Measurements from ENCODE around the gene C3orf70.

Gene C3orf70

DNA sequence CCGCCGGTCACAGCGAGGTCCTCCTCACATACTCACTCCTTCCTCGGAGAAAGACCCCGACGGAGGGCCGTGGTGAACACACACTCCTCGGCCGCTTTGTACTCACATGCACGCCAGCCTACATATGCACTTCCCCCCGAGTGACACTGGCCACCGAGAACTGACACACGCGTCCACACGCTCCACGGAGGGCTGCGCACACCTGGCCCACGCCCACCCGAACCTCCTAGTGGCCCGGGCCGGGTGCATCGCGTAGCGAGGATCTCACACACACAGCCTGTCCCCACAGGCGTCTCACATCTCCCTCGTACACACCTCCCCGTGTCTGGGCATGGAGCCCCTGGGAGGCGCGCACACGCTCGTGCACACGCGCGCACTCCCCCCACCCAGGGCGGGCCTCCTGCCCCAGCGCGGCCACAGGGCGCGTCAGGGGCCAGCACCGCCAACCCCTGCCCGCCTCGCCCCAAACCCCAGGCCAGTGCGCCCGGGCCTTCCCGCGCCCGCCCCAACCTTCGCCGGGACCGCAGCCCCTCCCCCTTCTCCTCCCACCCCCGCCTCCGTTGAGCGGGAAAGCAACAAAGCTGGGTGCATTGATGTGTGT is 411 bp upstream of the C3orf70 start:
- no peak for TF ChIP-seq CTCF (IDR thresholded peaks at IDR 0.05; ENCODE audit: borderline replicate concordance, control extremely low read depth, extremely low read depth, insufficient read depth, missing control alignments)
- peak; percentile 60 for DNase-seq (ENCODE audit: low spot score)
- in situ Hi-C loops (cut with MboI; ENCODE audit: low sequenced_read_pairs, unreplicated experiment) = no loop called here

DNA sequence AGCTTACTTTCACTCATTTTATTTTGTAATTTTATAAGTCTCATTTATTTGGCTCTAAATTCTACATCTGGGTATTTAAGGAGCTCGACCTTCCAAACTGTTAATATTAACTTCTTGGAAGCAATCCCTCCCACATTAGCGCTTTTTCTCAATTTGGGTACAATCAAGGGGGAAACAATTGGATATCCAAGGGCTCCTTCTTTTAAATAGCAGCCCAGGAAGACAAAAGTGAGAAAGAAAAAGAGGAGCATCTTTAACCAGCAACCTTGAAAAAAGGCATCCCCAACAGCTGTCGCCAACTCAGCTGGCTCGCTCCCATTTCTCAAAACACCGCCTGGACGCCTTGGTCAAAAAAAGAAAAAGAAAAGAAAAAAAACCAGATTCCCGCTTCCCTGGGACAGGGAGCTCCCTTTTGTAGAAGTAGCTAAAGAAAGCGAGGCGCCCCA is 873 bp downstream of the C3orf70 start:
- no peak for DNase-seq (ENCODE audit: low spot score)
- no peak for TF ChIP-seq CTCF (IDR thresholded peaks at IDR 0.05; ENCODE audit: borderline replicate concordance, control extremely low read depth, extremely low read depth, insufficient read depth, missing control alignments)
- in situ Hi-C loops (cut with MboI; ENCODE audit: low sequenced_read_pairs, unreplicated experiment) = no loop called here

- in situ Hi-C loops (cut with MboI; ENCODE audit: low sequenced_read_pairs, unreplicated experiment) = no loop called here
Observed at GRCh38 chr3:185151101-185151963, 1.5 kb downstream of the C3orf70 start.

GRCh38 chr3:185150561-185150960 is 2.3 kb downstream of the C3orf70 start:
- no peak for DNase-seq (ENCODE audit: low spot score)
- TF ChIP-seq CTCF (IDR thresholded peaks at IDR 0.05; ENCODE audit: borderline replicate concordance, control extremely low read depth, extremely low read depth, insufficient read depth, missing control alignments) = no peak
- in situ Hi-C loops (cut with MboI; ENCODE audit: low sequenced_read_pairs, unreplicated experiment) = no loop called here

More at GRCh38 chr3:185151101-185151963, 1.5 kb downstream of the C3orf70 start:
- DNase-seq (ENCODE audit: low spot score) = no peak
- TF ChIP-seq CTCF (IDR thresholded peaks at IDR 0.05; ENCODE audit: borderline replicate concordance, control extremely low read depth, extremely low read depth, insufficient read depth, missing control alignments) = no peak

- no peak for TF ChIP-seq CTCF (IDR thresholded peaks at IDR 0.05; ENCODE audit: borderline replicate concordance, control extremely low read depth, extremely low read depth, insufficient read depth, missing control alignments)
- no peak for DNase-seq (ENCODE audit: low spot score)
- in situ Hi-C loops (cut with MboI; ENCODE audit: low sequenced_read_pairs, unreplicated experiment) = no loop called here
Observed at GRCh38 chr3:185149591-185149990, 3.3 kb downstream of the C3orf70 start.

DNA sequence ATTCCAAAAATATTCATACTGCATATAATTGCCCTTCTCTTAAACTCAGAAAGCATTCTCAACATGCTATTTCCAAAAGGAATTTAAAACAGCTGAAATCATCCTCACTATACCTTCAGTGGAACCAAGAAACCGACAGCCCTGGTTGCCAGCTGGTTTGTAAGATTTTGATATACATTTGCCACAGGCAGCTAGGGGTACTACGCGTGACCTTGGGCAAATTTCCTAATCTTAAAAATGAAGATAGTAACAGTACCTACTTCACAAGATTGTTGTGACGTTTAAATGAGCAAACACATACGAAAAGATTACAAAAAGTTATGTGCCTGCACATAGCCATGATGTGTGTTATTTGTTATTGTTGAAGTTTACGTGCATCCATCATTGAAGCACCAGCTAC is 7.3 kb downstream of the C3orf70 start:
- TF ChIP-seq CTCF (IDR thresholded peaks at IDR 0.05; ENCODE audit: borderline replicate concordance, control extremely low read depth, extremely low read depth, insufficient read depth, missing control alignments) = no peak
- no peak for DNase-seq (ENCODE audit: low spot score)
- in situ Hi-C loops (cut with MboI; ENCODE audit: low sequenced_read_pairs, unreplicated experiment) = no loop called here

All from GM13976 (cell line).